Neural progenitor cell (in vitro differentiated cells): ENCODE results near the gene RBBP5. TPM values are rescaled to one million over a fixed set of nuclear protein-coding genes. Genes with fewer than 3 reads are reported as not detected.

Experiments used
- DNase-seq: peaks from one replicate; pipeline ENCODE4 v3.0.0-alpha.2; 2016; ENCODE audit warnings: low spot score
- H2AFZ ChIP-seq: fragments of 200-600 bp; sonication (generic); replicated peaks from 2 replicates; pipeline ENCODE4 v1.6.1; 2016; ENCODE audit warnings: antibody characterized with exemption
- H3F3A ChIP-seq: fragments of 200-600 bp; sonication (generic); 2 replicates; pipeline ENCODE4 v1.6.1; 2016; ENCODE audit warnings: antibody characterized with exemption, low read depth
- H3K27ac ChIP-seq: fragments of 200-600 bp; sonication (generic); 2 replicates; pipeline ENCODE4 v1.5.1; 2016; ENCODE audit warnings: mild to moderate bottlenecking
- H3K27me3 ChIP-seq: fragments of 200-600 bp; sonication (generic); 2 replicates; pipeline ENCODE4 v1.6.1; 2016; ENCODE audit warnings: mild to moderate bottlenecking, moderate library complexity
- H3K36me3 ChIP-seq: fragments of 200-600 bp; sonication (generic); 2 replicates; pipeline ENCODE4 v1.5.1; 2016
- H3K4me1 ChIP-seq: fragments of 200-600 bp; sonication (generic); 2 replicates; pipeline ENCODE4 v1.6.1; 2016; ENCODE audit warnings: mixed run types
- H3K4me2 ChIP-seq: fragments of 200-600 bp; sonication (generic); 2 replicates; pipeline ENCODE4 v1.6.1; 2016
- H3K4me3 ChIP-seq: fragments of 200-600 bp; sonication (generic); 2 replicates; pipeline ENCODE4 v1.5.1; 2016
- H3K79me2 ChIP-seq: fragments of 200-600 bp; sonication (generic); 2 replicates; pipeline ENCODE4 v1.6.1; 2016; ENCODE audit warnings: low read depth
- H3K9ac ChIP-seq: fragments of 200-600 bp; sonication (generic); 2 replicates; pipeline ENCODE4 v1.6.1; 2016
- H3K9me3 ChIP-seq: fragments of 200-600 bp; sonication (generic); 2 replicates; pipeline ENCODE4 v1.5.1; 2016; ENCODE audit warnings: low read depth
- H4K20me1 ChIP-seq: fragments of 200-600 bp; sonication (generic); 2 replicates; pipeline ENCODE4 v1.6.1; 2016; ENCODE audit warnings: low read depth
- H3K27ac Mint-ChIP-seq: 3 replicates; pipeline ENCODE4 v1.8.0; 2021; ENCODE audit warnings: mixed read lengths
- H3K27me3 Mint-ChIP-seq: 2 replicates; pipeline ENCODE4 v1.8.0; 2022; ENCODE audit warnings: low read depth, mild to moderate bottlenecking, inconsistent platforms, moderate library complexity, mixed read lengths; ENCODE audit not compliant: insufficient read depth
- H3K36me3 Mint-ChIP-seq: 3 replicates; pipeline ENCODE4 v1.8.0; 2021; ENCODE audit warnings: mixed read lengths
- H3K4me1 Mint-ChIP-seq: 3 replicates; pipeline ENCODE4 v1.8.0; 2021; ENCODE audit warnings: mixed read lengths
- H3K4me3 Mint-ChIP-seq: 3 replicates; pipeline ENCODE4 v1.8.0; 2021; ENCODE audit warnings: mild to moderate bottlenecking, moderate library complexity, mixed read lengths
- H3K9me3 Mint-ChIP-seq: 3 replicates; pipeline ENCODE4 v1.8.0; 2020; ENCODE audit warnings: mixed read lengths
- CTCF ChIP-seq: fragments of 200-600 bp; sonication (generic); IDR thresholded peaks from 2 replicates; pipeline ENCODE4 v1.5.1; 2017; ENCODE audit warnings: antibody characterized with exemption, mild to moderate bottlenecking
- EZH2 ChIP-seq: fragments of 200-600 bp; sonication (generic); IDR thresholded peaks from 2 replicates; pipeline ENCODE4 v1.6.1; 2017; ENCODE audit warnings: antibody characterized with exemption, mild to moderate bottlenecking, moderate library complexity
- EZH2phosphoT487 ChIP-seq: fragments of 200-600 bp; sonication (generic); IDR thresholded peaks from 2 replicates; pipeline ENCODE4 v1.6.1; 2017; ENCODE audit warnings: antibody characterized with exemption
- total RNA-seq: library from RNA; depleted of rRNA; stranded (reverse); fragments of >200 nt; gene quantifications from 2 replicates; pipeline ENCODE4 v1.2.3, GENCODE V29; 2015; ENCODE audit warnings: low replicate concordance

Gene RBBP5
- total RNA-seq, 1 donor from 2014 or later = 30.1 TPM

GRCh38 chr1:205098242-205098641 is 23.5 kb downstream of the RBBP5 start:
- Histone ChIP-seq H3K4me2 (no peak overlapping the region), H3K27ac (no peak overlapping the region), H3K4me1 (no peaks in the 10 kb centered on the region), H3K36me3 (peaks cover 17% of the 10 kb centered on the region), H3K9ac (no peak overlapping the region), H3K9me3 (no peaks in the 10 kb centered on the region), H3F3A (no peaks in the 10 kb centered on the region), H3K27me3 (no peaks in the 10 kb centered on the region), H2AFZ (no peak overlapping the region), H3K79me2 (no peaks in the 10 kb centered on the region), H3K4me3 (no peak overlapping the region), H4K20me1 (no peaks in the 10 kb centered on the region)
- Mint-ChIP-seq H3K36me3 (peaks cover 43% of the 10 kb centered on the region), H3K27ac (no peak overlapping the region), H3K4me1 (no peaks in the 10 kb centered on the region), H3K9me3 (no peaks in the 10 kb centered on the region), H3K27me3 (no peaks in the 10 kb centered on the region), H3K4me3 (no peak overlapping the region)
- no peak for DNase-seq
- TF ChIP-seq EZH2 (no peak), EZH2phosphoT487 (no peak), CTCF (no peak)

- H3K4me3 Mint-ChIP-seq = no peak overlapping the region
- Histone ChIP-seq H3K27ac (no peak overlapping the region), H2AFZ (no peak overlapping the region), H3K27me3 (no peaks in the 10 kb centered on the region), H4K20me1 (no peaks in the 10 kb centered on the region), H3K4me3 (no peak overlapping the region), H3K9me3 (no peaks in the 10 kb centered on the region), H3K4me1 (no peaks in the 10 kb centered on the region), H3F3A (no peaks in the 10 kb centered on the region), H3K4me2 (no peak overlapping the region), H3K79me2 (no peaks in the 10 kb centered on the region), H3K36me3 (no peaks in the 10 kb centered on the region), H3K9ac (no peak overlapping the region)
- H3K4me1 Mint-ChIP-seq = no peaks in the 10 kb centered on the region
- no peaks in the 10 kb centered on the region for H3K27me3 Mint-ChIP-seq
- H3K27ac Mint-ChIP-seq = no peak overlapping the region
- no peak for TF ChIP-seq CTCF
- no peak for TF ChIP-seq EZH2phosphoT487
- TF ChIP-seq EZH2 = no peak
- DNase-seq = no peak
- peaks cover 32% of the 10 kb centered on the region for H3K36me3 Mint-ChIP-seq
- no peaks in the 10 kb centered on the region for H3K9me3 Mint-ChIP-seq
These were observed 26.4 kb downstream of the RBBP5 start for GRCh38 chr1:205095422-205095821.

- Histone ChIP-seq H3K36me3 (no peaks in the 10 kb centered on the region), H3K9ac (no peak overlapping the region), H3K4me3 (no peak overlapping the region), H3K27me3 (no peaks in the 10 kb centered on the region), H3K4me1 (no peaks in the 10 kb centered on the region), H2AFZ (no peak overlapping the region), H3K4me2 (no peak overlapping the region), H3K27ac (no peak overlapping the region), H3F3A (no peaks in the 10 kb centered on the region), H3K79me2 (no peaks in the 10 kb centered on the region), H4K20me1 (no peaks in the 10 kb centered on the region), H3K9me3 (no peaks in the 10 kb centered on the region)
- Mint-ChIP-seq H3K4me1 (no peaks in the 10 kb centered on the region), H3K9me3 (no peaks in the 10 kb centered on the region), H3K36me3 (peaks cover 27% of the 10 kb centered on the region), H3K27me3 (no peaks in the 10 kb centered on the region), H3K4me3 (no peak overlapping the region), H3K27ac (no peak overlapping the region)
- no peak for DNase-seq
- TF ChIP-seq EZH2 = no peak
- TF ChIP-seq EZH2phosphoT487 = no peak
- TF ChIP-seq CTCF = no peak
These were observed 30.6 kb downstream of the RBBP5 start for GRCh38 chr1:205091043-205091740.
